ELF-1 (cell line): ENCODE measurements around the gene KRT78.
"Not testable (repeated sequence)": the region's sequence is repeated elsewhere in the genome, so short reads cannot be mapped to it uniquely, and the experiment has no call there.

Experiments used
- DNase-seq: peaks from one replicate; pipeline ENCODE4 v3.0.0-alpha.2; 2016; ENCODE audit warnings: low read depth, low spot score

KRT78 gene

GRCh38 chr12:52871291-52872039 is 22.7 kb upstream of the KRT78 start:
- peak; percentile 51 for DNase-seq

GRCh38 chr12:52870361-52871290 is 21.8 kb upstream of the KRT78 start:
- peak; percentile 86 for DNase-seq

DNA sequence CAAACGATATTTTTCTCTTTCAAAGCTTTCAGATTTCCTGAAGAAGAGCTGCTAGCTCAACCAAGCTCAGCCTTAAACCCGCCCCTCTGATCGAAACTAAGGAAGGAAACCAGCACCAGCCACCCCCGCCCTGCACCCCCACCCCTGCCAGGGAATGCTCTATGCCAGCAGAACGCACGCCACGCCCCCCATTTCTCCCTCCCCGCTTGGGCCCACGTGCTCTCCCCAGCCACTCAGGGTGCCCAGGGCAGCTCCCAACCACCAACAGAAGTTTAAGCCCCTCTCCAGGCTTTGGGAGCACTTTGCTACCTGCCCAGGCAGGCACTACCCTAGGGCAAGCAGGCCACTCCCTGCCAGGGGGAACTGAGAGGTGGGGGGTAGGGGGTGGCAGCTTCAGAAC is 18.8 kb upstream of the KRT78 start:
- DNase-seq = no peak

GRCh38 chr12:52867152-52867551 is 18.4 kb upstream of the KRT78 start:
- DNase-seq = no peak

DNA sequence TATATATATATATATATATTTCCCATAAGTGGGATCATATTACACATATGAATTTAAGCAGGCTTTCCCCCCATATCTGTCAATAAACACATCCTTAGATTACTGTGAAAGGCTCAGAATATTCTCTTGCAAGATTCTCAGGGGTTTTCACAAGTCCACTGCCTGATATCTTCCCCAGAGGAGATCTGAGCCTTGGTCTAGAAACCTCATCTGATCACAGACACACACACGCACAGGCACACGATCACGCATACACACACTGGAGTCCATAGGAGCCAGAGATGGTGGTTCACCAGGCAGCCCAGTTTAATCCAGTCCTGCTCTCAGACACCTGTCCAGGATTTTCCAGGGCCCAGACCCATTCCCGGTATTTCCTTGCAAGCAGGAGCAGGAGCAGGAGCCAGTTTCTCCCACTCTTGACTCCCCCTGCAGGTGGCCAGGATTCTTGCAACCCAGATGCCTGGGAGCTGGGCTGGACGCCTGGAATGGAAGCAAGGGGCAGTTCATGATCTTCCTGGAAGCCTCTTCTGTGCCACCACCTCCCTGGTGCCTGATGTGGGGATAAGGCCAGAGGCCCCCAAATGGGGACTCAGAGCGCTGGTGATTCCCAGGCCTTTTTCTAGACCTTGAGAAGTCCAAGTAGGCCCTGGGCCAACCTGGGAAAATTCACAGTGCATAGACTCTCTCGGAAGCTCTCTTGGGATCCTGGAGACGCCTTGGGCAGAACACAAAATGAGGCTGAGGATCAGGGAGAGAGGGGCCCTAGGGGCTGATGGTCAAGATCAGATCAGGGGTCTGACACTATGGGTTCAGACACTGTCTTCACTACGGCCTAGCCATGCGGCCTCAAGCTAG is 16.5 kb upstream of the KRT78 start:
- DNase-seq = peak; percentile 94

DNA sequence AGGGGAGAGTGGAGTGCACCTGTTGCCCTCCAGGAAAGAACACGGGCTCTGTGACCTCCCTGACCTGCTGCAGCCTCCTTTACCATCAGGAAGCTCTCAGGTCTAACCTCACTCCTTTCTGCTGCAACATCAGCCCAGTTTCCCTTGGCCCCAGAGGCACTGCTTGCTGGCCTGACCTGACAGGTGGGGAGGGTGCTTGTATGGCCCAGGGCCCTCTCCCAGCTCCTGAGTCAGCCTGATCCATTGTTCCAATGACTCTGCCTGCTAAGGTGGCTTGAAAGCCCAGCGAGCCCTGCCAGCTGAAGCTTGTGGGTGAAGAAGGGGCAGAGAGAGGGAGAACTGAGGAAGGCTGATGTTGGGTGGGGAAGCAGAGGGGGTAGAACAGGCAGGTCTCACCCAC is 13.2 kb upstream of the KRT78 start:
- peak; percentile 48 for DNase-seq

GRCh38 chr12:52861511-52861910 is 12.7 kb upstream of the KRT78 start:
- no peak for DNase-seq

- no peak for DNase-seq
Measured at GRCh38 chr12:52860102-52860823, 11.5 kb upstream of the KRT78 start.

- DNase-seq = no peak
Measured at GRCh38 chr12:52857500-52857899, 8.7 kb upstream of the KRT78 start.

DNA sequence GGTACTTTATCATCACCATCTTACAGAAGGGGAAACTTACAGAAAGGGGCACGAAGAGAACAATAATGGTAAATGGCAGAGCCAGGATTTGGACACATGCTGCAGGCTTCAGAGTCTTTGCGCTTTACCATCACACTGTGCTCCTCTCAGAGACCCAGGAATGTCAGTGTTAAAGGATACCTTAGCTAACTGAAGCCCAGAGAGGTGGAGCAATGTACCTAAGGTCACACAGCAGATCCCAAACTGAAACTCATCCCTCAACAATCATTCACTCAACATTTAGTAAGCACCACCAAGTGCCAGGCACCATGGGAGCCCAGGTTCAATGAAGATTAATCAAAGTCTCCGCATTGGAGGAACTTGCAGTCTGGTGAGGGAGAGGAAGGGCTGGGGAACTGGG is 8.0 kb upstream of the KRT78 start:
- no peak for DNase-seq

DNA sequence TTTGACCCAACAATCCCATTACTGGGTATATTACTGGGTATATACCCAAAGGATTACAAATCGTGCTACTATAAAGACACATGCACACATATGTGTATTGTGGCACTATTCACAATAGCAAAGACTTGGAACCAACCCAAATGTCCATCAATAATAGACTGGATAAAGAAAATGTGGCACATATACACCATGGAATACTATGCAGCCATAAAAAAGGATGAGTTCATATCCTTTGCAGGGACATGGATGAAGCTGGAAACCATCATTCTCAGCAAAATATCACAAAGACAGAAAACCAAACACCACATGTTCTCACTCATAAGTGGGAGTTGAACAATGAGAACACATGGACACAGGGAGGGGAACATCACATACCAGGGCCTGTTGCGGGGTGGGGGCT is 7.3 kb upstream of the KRT78 start:
- DNase-seq = not testable (repeated sequence)

DNA sequence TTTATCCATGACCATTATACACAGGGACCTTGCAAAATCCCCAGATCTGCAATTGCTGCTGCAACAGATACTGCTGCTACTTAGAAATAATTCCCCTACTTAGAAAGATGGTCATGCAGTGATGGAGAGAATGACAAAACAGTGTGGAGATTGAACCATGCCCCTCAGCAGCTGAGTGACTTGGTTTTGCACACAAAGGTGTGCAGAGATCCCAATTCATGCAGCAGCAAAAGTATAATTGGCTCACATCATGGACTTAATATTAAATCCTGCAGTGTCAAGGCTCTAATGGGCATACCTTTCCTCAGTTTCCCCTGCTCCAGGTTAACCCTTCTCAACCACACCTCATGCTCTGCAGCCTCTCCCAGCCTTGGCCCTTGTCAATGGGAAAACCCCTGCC is 3.0 kb upstream of the KRT78 start:
- no peak for DNase-seq

- DNase-seq = no peak
Measured at GRCh38 chr12:52850681-52851080, 1.9 kb upstream of the KRT78 start.

GRCh38 chr12:52849511-52849910 is 717 bp upstream of the KRT78 start:
- DNase-seq = no peak

GRCh38 chr12:52847335-52848102 is 1.3 kb downstream of the KRT78 start:
- DNase-seq = no peak

GRCh38 chr12:52846356-52846970 is 2.3 kb downstream of the KRT78 start:
- no peak for DNase-seq

DNA sequence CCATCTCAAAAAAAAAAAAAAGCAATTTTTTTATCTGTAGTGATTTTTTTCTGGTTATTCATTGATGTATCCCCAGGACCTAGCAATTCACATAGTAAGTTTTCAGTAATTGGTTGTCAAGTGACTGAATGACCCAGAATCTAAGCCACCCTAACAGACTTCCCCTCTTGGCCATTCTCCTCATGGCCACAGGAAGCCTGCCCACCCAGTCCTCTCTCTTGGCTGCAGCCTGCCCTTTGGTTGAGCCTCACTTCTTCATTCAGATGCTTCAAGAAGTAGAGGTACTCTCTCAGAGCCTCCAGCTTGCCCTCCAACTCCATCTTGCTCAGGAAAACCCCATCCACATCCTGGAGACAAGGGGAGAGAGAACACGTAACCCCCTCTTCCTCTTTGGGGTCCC is 2.8 kb downstream of the KRT78 start:
- no peak for DNase-seq

GRCh38 chr12:52844386-52844785 is 4.4 kb downstream of the KRT78 start:
- no peak for DNase-seq

- DNase-seq = no peak
Measured at GRCh38 chr12:52839436-52840105, 9.2 kb downstream of the KRT78 start.
